Measurements from ENCODE around the gene TBCK. TPM values are rescaled to one million over a fixed set of nuclear protein-coding genes. Genes with fewer than 3 reads are reported as not detected.

TBCK gene
- total RNA-seq, 5 donors from 2014 or later (not counting 1 experiment from before 2014, with no cell fraction given), result 43.5 to 49.9 (median 48.1) TPM

DNA sequence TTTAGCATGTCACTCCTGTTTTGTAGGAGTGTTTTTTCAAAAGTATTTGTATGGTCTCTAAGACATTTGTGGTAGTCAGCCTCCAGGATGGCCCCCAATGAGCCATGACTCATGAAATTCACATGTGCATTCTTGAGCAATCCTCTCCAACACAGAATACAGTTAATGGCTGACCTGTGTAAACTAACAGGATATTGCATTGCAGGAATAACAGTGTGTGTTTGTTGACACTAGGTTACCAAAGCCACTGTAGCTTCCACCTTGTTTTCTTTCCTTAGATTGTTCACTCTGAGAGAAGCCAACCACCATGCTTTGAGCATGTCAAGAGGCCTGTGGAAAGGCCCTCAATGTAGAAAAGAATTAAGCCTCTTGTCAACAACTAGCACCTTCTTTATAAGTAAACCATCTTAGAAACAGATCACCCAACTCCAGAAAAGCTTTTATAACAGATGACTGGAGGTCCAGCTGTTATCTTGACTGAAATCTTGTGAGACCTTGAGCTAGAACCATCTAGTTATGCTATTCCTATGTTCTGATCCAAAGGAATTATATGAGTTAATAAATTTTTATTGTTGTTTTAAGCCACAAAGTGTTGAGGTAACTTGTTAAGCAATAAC lies 28.5 kb downstream of the TBCK start:
- H3K4me3 ChIP-seq (ENCODE audit: control insufficient read depth in 1 of 2, extremely low read depth in 1 of 2, low read length in 1 of 2), result no peak overlapping the region
- peaks cover 0 to 16% of the 10 kb centered on the region in 2 experiments for H3K4me1 ChIP-seq (ENCODE audit: control insufficient read depth in 1 of 2, extremely low read depth in 1 of 2, insufficient read depth in 2 of 2, low read length in 2 of 2)
- peaks cover 0 to 24% of the 10 kb centered on the region in 2 donors for H3K36me3 ChIP-seq (ENCODE audit: control insufficient read depth in 2 of 2, extremely low read depth in 1 of 2, insufficient read depth in 1 of 2, low read length in 1 of 2)
- H3K27ac Mint-ChIP-seq, result no peak overlapping the region
- no peak for DNase-seq
- H3K9me3 Mint-ChIP-seq, result peaks cover 0 to 5% (median 0%) of the 10 kb centered on the region in 3 donors
- H3K27me3 Mint-ChIP-seq, result no peaks in the 10 kb centered on the region
- no peaks in the 10 kb centered on the region for H3K9me3 ChIP-seq
- no peak overlapping the region for H3K27ac ChIP-seq (ENCODE audit: low read length)
- peaks cover 44% of the 10 kb centered on the region for H3K36me3 Mint-ChIP-seq
- ChIA-PET POLR2A (no interaction called here), CTCF (no interaction called here)
- ATAC-seq (replicated peaks in 1 of 4), result no peak
- no peak overlapping the region for H3K4me3 Mint-ChIP-seq
- peaks cover 2 to 15% (median 4%) of the 10 kb centered on the region in 3 donors for H3K4me1 Mint-ChIP-seq
- H3K27me3 ChIP-seq (replicated peaks in 1 of 2; ENCODE audit: control insufficient read depth in 2 of 2, extremely low read depth in 1 of 2, insufficient read depth in 2 of 2, low read length in 1 of 2), result no peaks in the 10 kb centered on the region

DNA sequence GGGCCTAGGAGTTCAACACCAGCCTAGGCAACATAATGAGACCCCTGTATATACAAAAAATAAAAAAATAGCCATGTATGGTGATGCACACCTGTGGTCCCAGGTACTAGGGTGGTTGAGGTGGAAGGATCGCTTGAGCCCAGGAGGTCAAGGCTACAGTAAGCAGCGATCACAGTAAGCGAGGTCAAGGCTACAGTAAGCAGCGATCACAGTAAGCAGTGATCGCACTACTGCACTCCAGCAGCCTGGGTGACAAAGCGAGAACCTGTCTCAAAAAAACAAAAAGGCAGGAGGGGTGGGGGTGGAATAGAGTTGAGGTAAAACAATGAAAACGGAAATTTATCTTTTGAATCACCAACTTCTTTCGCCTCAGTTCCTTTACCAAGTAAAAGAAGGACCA lies 29.4 kb downstream of the TBCK start:
- POLR2A ChIA-PET, result no interaction called here
- no peaks in the 10 kb centered on the region for H3K9me3 ChIP-seq
- no peak overlapping the region for H3K4me3 Mint-ChIP-seq
- DNase-seq, result no peak
- CTCF ChIA-PET, result no interaction called here
- H3K4me3 ChIP-seq (ENCODE audit: control insufficient read depth in 1 of 2, extremely low read depth in 1 of 2, low read length in 1 of 2), result no peak overlapping the region
- ATAC-seq (replicated peaks in 1 of 4), result no peak
- H3K36me3 Mint-ChIP-seq, result peaks cover 47% of the 10 kb centered on the region
- H3K4me1 Mint-ChIP-seq, result peaks cover 2 to 15% (median 4%) of the 10 kb centered on the region in 3 donors
- 94% methylated on average over 5 of the region's 8 CpGs for WGBS (ENCODE audit: insufficient coverage)
- H3K27me3 Mint-ChIP-seq, result no peaks in the 10 kb centered on the region
- H3K36me3 ChIP-seq (ENCODE audit: control insufficient read depth in 2 of 2, extremely low read depth in 1 of 2, insufficient read depth in 1 of 2, low read length in 1 of 2), result peaks cover 0 to 18% of the 10 kb centered on the region in 2 donors
- no peak overlapping the region for H3K27ac Mint-ChIP-seq
- peaks cover 0 to 5% (median 0%) of the 10 kb centered on the region in 3 donors for H3K9me3 Mint-ChIP-seq
- peaks cover 0 to 16% of the 10 kb centered on the region in 2 experiments for H3K4me1 ChIP-seq (ENCODE audit: control insufficient read depth in 1 of 2, extremely low read depth in 1 of 2, insufficient read depth in 2 of 2, low read length in 2 of 2)
- H3K27ac ChIP-seq (ENCODE audit: low read length), result no peak overlapping the region
- no peaks in the 10 kb centered on the region for H3K27me3 ChIP-seq (replicated peaks in 1 of 2; ENCODE audit: control insufficient read depth in 2 of 2, extremely low read depth in 1 of 2, insufficient read depth in 2 of 2, low read length in 1 of 2)

DNA sequence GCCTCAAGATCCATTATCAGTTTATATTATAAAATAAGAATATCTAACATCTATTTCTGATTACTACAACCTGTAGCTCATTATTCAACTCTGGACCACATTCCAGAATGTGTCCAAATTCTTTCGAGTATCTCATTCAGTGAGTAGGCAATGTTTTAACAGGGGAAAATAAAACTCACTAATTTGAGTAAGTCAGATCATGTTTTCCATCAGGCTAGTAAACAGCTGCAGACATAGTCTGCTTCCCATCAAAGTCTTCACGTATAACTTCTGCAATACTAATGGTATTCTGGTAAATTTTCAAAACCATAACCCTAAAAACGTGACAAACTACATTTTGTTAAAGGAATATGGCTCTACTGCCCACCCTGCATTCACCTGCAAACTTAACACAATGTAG lies 31.8 kb downstream of the TBCK start:
- Mint-ChIP-seq H3K36me3 (peaks cover 41% of the 10 kb centered on the region), H3K27me3 (no peaks in the 10 kb centered on the region), H3K4me1 (peaks cover 6 to 20% (median 8%) of the 10 kb centered on the region in 3 donors), H3K9me3 (peaks cover 0 to 5% (median 0%) of the 10 kb centered on the region in 3 donors), H3K27ac (no peak overlapping the region), H3K4me3 (no peak overlapping the region)
- DNase-seq (no peak), ATAC-seq (replicated peaks in 1 of 4) (no peak)
- 100% methylated on average over 1 of the region's 3 CpGs for WGBS (ENCODE audit: insufficient coverage)
- POLR2A ChIA-PET, result no interaction called here
- Histone ChIP-seq H3K4me3 (ENCODE audit: control insufficient read depth in 1 of 2, extremely low read depth in 1 of 2, low read length in 1 of 2) (no peak overlapping the region), H3K27ac (ENCODE audit: low read length) (no peak overlapping the region), H3K27me3 (replicated peaks in 1 of 2; ENCODE audit: control insufficient read depth in 2 of 2, extremely low read depth in 1 of 2, insufficient read depth in 2 of 2, low read length in 1 of 2) (no peaks in the 10 kb centered on the region), H3K9me3 (no peaks in the 10 kb centered on the region), H3K4me1 (ENCODE audit: control insufficient read depth in 1 of 2, extremely low read depth in 1 of 2, insufficient read depth in 2 of 2, low read length in 2 of 2) (peaks cover 0 to 16% of the 10 kb centered on the region in 2 experiments), H3K36me3 (ENCODE audit: control insufficient read depth in 2 of 2, extremely low read depth in 1 of 2, insufficient read depth in 1 of 2, low read length in 1 of 2) (peaks cover 0 to 7% of the 10 kb centered on the region in 2 donors)
- CTCF ChIA-PET, result no interaction called here

DNA sequence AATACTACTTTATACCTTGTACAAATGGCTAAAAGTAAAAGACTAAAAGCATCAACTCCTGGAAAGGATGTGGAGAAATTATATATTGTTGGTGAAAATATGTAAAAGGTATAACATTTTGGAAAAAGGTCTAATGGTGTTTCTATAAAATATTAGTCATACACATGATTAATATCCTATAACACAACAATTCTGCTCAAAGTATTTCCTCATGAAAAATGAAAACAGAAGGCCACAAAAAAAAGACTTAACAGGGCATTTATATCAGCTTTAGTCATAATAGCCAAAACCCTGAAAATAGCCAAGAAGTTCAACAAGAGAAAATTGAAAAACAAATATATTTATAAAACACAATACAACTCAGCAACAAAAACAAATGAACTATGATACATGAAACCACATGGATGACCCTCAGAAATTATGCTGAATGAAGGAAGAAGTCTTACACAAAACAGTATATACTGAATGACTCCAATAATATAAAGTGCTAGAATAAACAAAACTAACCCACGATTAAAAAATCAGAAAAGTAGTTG lies 38.8 kb downstream of the TBCK start:
- DNase-seq (no peak), ATAC-seq (replicated peaks in 1 of 4) (no peak)
- CTCF ChIA-PET, result no interaction called here
- no peaks in the 10 kb centered on the region for H3K4me1 ChIP-seq (ENCODE audit: control insufficient read depth in 1 of 2, extremely low read depth in 1 of 2, insufficient read depth in 2 of 2, low read length in 2 of 2)
- no peak overlapping the region for H3K4me3 ChIP-seq (ENCODE audit: control insufficient read depth in 1 of 2, extremely low read depth in 1 of 2, low read length in 1 of 2)
- Mint-ChIP-seq H3K4me1 (peaks cover 8 to 16% (median 8%) of the 10 kb centered on the region in 3 donors), H3K27me3 (no peaks in the 10 kb centered on the region), H3K27ac (no peak overlapping the region), H3K36me3 (peaks cover 31% of the 10 kb centered on the region), H3K4me3 (no peak overlapping the region), H3K9me3 (no peaks in the 10 kb centered on the region)
- H3K36me3 ChIP-seq (ENCODE audit: control insufficient read depth in 2 of 2, extremely low read depth in 1 of 2, insufficient read depth in 1 of 2, low read length in 1 of 2), result no peaks in the 10 kb centered on the region
- H3K27me3 ChIP-seq (replicated peaks in 1 of 2; ENCODE audit: control insufficient read depth in 2 of 2, extremely low read depth in 1 of 2, insufficient read depth in 2 of 2, low read length in 1 of 2), result no peaks in the 10 kb centered on the region
- POLR2A ChIA-PET, result no interaction called here
- H3K9me3 ChIP-seq, result no peaks in the 10 kb centered on the region
- no peak overlapping the region for H3K27ac ChIP-seq (ENCODE audit: low read length)
- WGBS (ENCODE audit: insufficient coverage), result no CpG with 5 or more reads among the region's 1 CpG

DNA sequence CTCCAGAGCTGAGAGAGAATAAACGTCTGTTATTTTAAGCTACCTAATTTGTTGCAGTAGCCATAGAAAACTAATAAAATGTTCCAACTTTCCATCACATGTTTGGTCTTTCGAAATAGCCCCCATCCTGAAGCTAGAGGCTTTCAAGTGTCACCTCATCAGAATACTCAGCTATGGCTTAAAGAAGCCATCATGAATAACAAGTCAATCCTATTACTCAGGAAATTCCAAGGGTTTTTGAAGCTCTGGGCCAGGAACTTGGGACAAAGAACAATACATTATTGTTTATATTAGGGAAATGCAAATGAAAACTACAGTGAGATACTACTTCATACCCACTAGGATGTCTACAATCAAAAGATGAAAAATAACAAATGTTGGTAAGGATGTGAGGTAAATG lies 42.2 kb downstream of the TBCK start:
- no peak for DNase-seq
- Histone ChIP-seq H3K4me3 (ENCODE audit: control insufficient read depth in 1 of 2, extremely low read depth in 1 of 2, low read length in 1 of 2) (no peak overlapping the region), H3K4me1 (ENCODE audit: control insufficient read depth in 1 of 2, extremely low read depth in 1 of 2, insufficient read depth in 2 of 2, low read length in 2 of 2) (no peaks in the 10 kb centered on the region), H3K27ac (ENCODE audit: low read length) (no peak overlapping the region), H3K9me3 (no peaks in the 10 kb centered on the region), H3K27me3 (replicated peaks in 1 of 2; ENCODE audit: control insufficient read depth in 2 of 2, extremely low read depth in 1 of 2, insufficient read depth in 2 of 2, low read length in 1 of 2) (no peaks in the 10 kb centered on the region), H3K36me3 (ENCODE audit: control insufficient read depth in 2 of 2, extremely low read depth in 1 of 2, insufficient read depth in 1 of 2, low read length in 1 of 2) (no peaks in the 10 kb centered on the region)
- Mint-ChIP-seq H3K27me3 (no peaks in the 10 kb centered on the region), H3K27ac (no peak overlapping the region), H3K9me3 (no peaks in the 10 kb centered on the region), H3K4me3 (no peak overlapping the region), H3K36me3 (peaks cover 24% of the 10 kb centered on the region), H3K4me1 (peaks cover 4 to 10% (median 9%) of the 10 kb centered on the region in 3 donors)
- POLR2A ChIA-PET, result no interaction called here
- ATAC-seq (replicated peaks in 1 of 4), result no peak
- CTCF ChIA-PET, result no interaction called here
- 100% methylated on average over 2 of the region's 2 CpGs for WGBS (ENCODE audit: insufficient coverage)

DNA sequence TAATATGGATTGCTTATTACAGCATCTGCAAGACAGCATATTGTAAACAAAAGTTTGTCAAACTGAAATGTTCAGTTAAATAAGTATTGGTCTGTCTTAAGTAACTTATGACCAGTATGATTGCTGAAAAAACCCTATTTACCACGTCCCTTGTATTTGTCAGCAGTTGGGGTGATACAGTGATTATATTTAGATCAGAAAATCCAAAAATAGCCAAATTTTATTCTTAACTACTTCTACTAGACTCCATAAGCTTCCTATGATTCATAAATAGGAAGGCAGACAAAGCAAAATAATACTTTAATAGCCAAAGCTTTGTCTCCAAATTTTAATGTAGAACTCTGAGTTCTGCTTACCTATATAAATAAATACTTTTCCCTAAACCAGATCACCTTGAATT lies 45.3 kb downstream of the TBCK start:
- peaks cover 15% of the 10 kb centered on the region for H3K36me3 Mint-ChIP-seq
- no peak for ATAC-seq (replicated peaks in 1 of 4)
- no peaks in the 10 kb centered on the region for H3K9me3 Mint-ChIP-seq
- Histone ChIP-seq H3K27me3 (replicated peaks in 1 of 2; ENCODE audit: control insufficient read depth in 2 of 2, extremely low read depth in 1 of 2, insufficient read depth in 2 of 2, low read length in 1 of 2) (no peaks in the 10 kb centered on the region), H3K9me3 (no peaks in the 10 kb centered on the region), H3K27ac (ENCODE audit: low read length) (no peak overlapping the region), H3K4me3 (ENCODE audit: control insufficient read depth in 1 of 2, extremely low read depth in 1 of 2, low read length in 1 of 2) (no peak overlapping the region), H3K4me1 (ENCODE audit: control insufficient read depth in 1 of 2, extremely low read depth in 1 of 2, insufficient read depth in 2 of 2, low read length in 2 of 2) (no peaks in the 10 kb centered on the region), H3K36me3 (ENCODE audit: control insufficient read depth in 2 of 2, extremely low read depth in 1 of 2, insufficient read depth in 1 of 2, low read length in 1 of 2) (no peaks in the 10 kb centered on the region)
- H3K4me1 Mint-ChIP-seq, result peaks cover 6 to 9% (median 9%) of the 10 kb centered on the region in 3 donors
- H3K27me3 Mint-ChIP-seq, result no peaks in the 10 kb centered on the region
- H3K27ac Mint-ChIP-seq, result no peak overlapping the region
- H3K4me3 Mint-ChIP-seq, result no peak overlapping the region
- no CpG with 5 or more reads among the region's 1 CpG for WGBS (ENCODE audit: insufficient coverage)
- ChIA-PET POLR2A (no interaction called here), CTCF (no interaction called here)
- no peak for DNase-seq
